ENCODE data around the gene NRARP. TPM values are rescaled to one million over a fixed set of nuclear protein-coding genes. Genes with fewer than 3 reads are reported as not detected.

NRARP gene
- total RNA-seq, 2 experiments from 2014 or later, result 6.9 to 8.9 TPM

- no peaks in the 10 kb centered on the region for H3K79me2 ChIP-seq (ENCODE audit: insufficient read depth, low read depth, low read length)
- DNase-seq (ENCODE audit: low spot score), result no peak
- H3K9me3 ChIP-seq (ENCODE audit: low read length), result no peaks in the 10 kb centered on the region
- no peak overlapping the region for H2AFZ ChIP-seq (ENCODE audit: low read length)
- no peaks in the 10 kb centered on the region for H3K9me2 ChIP-seq (ENCODE audit: insufficient read depth, low read length)
- no peak overlapping the region for H3K4me2 ChIP-seq (ENCODE audit: low read length)
- H3K4me1 ChIP-seq (ENCODE audit: insufficient read depth, low read length, poor library complexity, severe bottlenecking), result no peaks in the 10 kb centered on the region
- CTCF ChIA-PET (ENCODE audit: unreplicated experiment), result no interaction called here
- intact Hi-C loops (cut with micrococcal nuclease; ENCODE audit: unreplicated experiment), result no loop called here
- no peaks in the 10 kb centered on the region for H3K36me3 ChIP-seq (ENCODE audit: insufficient read depth, low read length)
- TF ChIP-seq, protein P1, sequence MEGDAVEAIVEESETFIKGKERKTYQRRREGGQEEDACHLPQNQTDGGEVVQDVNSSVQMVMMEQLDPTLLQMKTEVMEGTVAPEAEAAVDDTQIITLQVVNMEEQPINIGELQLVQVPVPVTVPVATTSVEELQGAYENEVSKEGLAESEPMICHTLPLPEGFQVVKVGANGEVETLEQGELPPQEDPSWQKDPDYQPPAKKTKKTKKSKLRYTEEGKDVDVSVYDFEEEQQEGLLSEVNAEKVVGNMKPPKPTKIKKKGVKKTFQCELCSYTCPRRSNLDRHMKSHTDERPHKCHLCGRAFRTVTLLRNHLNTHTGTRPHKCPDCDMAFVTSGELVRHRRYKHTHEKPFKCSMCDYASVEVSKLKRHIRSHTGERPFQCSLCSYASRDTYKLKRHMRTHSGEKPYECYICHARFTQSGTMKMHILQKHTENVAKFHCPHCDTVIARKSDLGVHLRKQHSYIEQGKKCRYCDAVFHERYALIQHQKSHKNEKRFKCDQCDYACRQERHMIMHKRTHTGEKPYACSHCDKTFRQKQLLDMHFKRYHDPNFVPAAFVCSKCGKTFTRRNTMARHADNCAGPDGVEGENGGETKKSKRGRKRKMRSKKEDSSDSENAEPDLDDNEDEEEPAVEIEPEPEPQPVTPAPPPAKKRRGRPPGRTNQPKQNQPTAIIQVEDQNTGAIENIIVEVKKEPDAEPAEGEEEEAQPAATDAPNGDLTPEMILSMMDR (conservative IDR thresholded peaks at IDR 0.05; ENCODE audit: low read length), result no peak
- no peak for TF ChIP-seq EZH2phosphoT487 (IDR thresholded peaks at IDR 0.05; ENCODE audit: borderline replicate concordance, low read depth, low read length)
- no peak overlapping the region for H3K27ac ChIP-seq (ENCODE audit: low read depth, low read length, poor library complexity, severe bottlenecking)
- no TSS peak for BruUV-seq (replicated peaks)
- H3K4me3 ChIP-seq (ENCODE audit: low read depth, low read length, poor library complexity, severe bottlenecking), result no peak overlapping the region
- POLR2A ChIA-PET, result no interaction called here
- no peaks in the 10 kb centered on the region for H4K20me1 ChIP-seq (ENCODE audit: insufficient read depth, low read length)
These were observed 47.5 kb upstream of the NRARP start for GRCh38 chr9:137349471-137350033.

- H3K4me2 ChIP-seq (ENCODE audit: low read length), result no peak overlapping the region
- intact Hi-C loops (cut with micrococcal nuclease; ENCODE audit: unreplicated experiment), result no loop called here
- no peak overlapping the region for H3K4me3 ChIP-seq (ENCODE audit: low read depth, low read length, poor library complexity, severe bottlenecking)
- H3K36me3 ChIP-seq (ENCODE audit: insufficient read depth, low read length), result no peaks in the 10 kb centered on the region
- no peaks in the 10 kb centered on the region for H3K9me2 ChIP-seq (ENCODE audit: insufficient read depth, low read length)
- H3K9me3 ChIP-seq (ENCODE audit: low read length), result no peaks in the 10 kb centered on the region
- H3K4me1 ChIP-seq (ENCODE audit: insufficient read depth, low read length, poor library complexity, severe bottlenecking), result no peaks in the 10 kb centered on the region
- no peak overlapping the region for H2AFZ ChIP-seq (ENCODE audit: low read length)
- CTCF ChIA-PET (ENCODE audit: unreplicated experiment), result no interaction called here
- no peak overlapping the region for H3K27ac ChIP-seq (ENCODE audit: low read depth, low read length, poor library complexity, severe bottlenecking)
- TF ChIP-seq EZH2phosphoT487 (IDR thresholded peaks at IDR 0.05; ENCODE audit: borderline replicate concordance, low read depth, low read length), result no peak
- TF ChIP-seq, protein P1 (conservative IDR thresholded peaks at IDR 0.05; ENCODE audit: low read length), result no peak
- no peaks in the 10 kb centered on the region for H3K79me2 ChIP-seq (ENCODE audit: insufficient read depth, low read depth, low read length)
- no peak for DNase-seq (ENCODE audit: low spot score)
- POLR2A ChIA-PET, result no interaction called here
- H4K20me1 ChIP-seq (ENCODE audit: insufficient read depth, low read length), result no peaks in the 10 kb centered on the region
- no TSS peak for BruUV-seq (replicated peaks)
These were observed 46.8 kb upstream of the NRARP start for GRCh38 chr9:137348769-137349470.

- no peak overlapping the region for H3K27ac ChIP-seq (ENCODE audit: low read depth, low read length, poor library complexity, severe bottlenecking)
- no peaks in the 10 kb centered on the region for H3K9me2 ChIP-seq (ENCODE audit: insufficient read depth, low read length)
- H2AFZ ChIP-seq (ENCODE audit: low read length), result no peak overlapping the region
- no peaks in the 10 kb centered on the region for H3K9me3 ChIP-seq (ENCODE audit: low read length)
- POLR2A ChIA-PET, result no interaction called here
- H4K20me1 ChIP-seq (ENCODE audit: insufficient read depth, low read length), result no peaks in the 10 kb centered on the region
- CTCF ChIA-PET (ENCODE audit: unreplicated experiment), result no interaction called here
- no peak overlapping the region for H3K4me2 ChIP-seq (ENCODE audit: low read length)
- H3K4me1 ChIP-seq (ENCODE audit: insufficient read depth, low read length, poor library complexity, severe bottlenecking), result no peaks in the 10 kb centered on the region
- intact Hi-C loops (cut with micrococcal nuclease; ENCODE audit: unreplicated experiment), result no loop called here
- no TSS peak for BruUV-seq (replicated peaks)
- H3K79me2 ChIP-seq (ENCODE audit: insufficient read depth, low read depth, low read length), result no peaks in the 10 kb centered on the region
- no peak for DNase-seq (ENCODE audit: low spot score)
- no peak for TF ChIP-seq EZH2phosphoT487 (IDR thresholded peaks at IDR 0.05; ENCODE audit: borderline replicate concordance, low read depth, low read length)
- TF ChIP-seq, protein P1 (conservative IDR thresholded peaks at IDR 0.05; ENCODE audit: low read length), result no peak
- H3K4me3 ChIP-seq (ENCODE audit: low read depth, low read length, poor library complexity, severe bottlenecking), result no peak overlapping the region
- H3K36me3 ChIP-seq (ENCODE audit: insufficient read depth, low read length), result no peaks in the 10 kb centered on the region
These were observed 45.9 kb upstream of the NRARP start for GRCh38 chr9:137347928-137348327.
